ENCODE measurements around the gene RFTN2.

- TF ChIP-seq POLR2A (IDR thresholded peaks at IDR 0.05) = no peak
- no peak for TF ChIP-seq CTCF (IDR thresholded peaks at IDR 0.05)
- TF ChIP-seq EP300 (IDR thresholded peaks at IDR 0.05) = no peak
Measured at GRCh38 chr2:197571627-197572271, 103.6 kb downstream of the RFTN2 start.
